K562 (cell line): ENCODE measurements around the gene TEX22. TPM values are rescaled to one million over a fixed set of nuclear protein-coding genes. Genes with fewer than 3 reads are reported as not detected.

Experiments
- ATAC-seq: fragments of 200-7000 bp; cut with Tn5 transposase; 3 replicates; pipeline ENCODE4 v1.9.1; 2020; ENCODE audit warnings: moderate library complexity
- BruUV-seq: library from RNA; stranded (reverse); fragments of 400-500 nt; replicated peaks from 2 replicates; lab custom pipeline; 2021; lab: Mats Ljungman, UMichigan
- CTCF ChIA-PET: fragments of 300-600 bp; formaldehyde crosslinking; extraction: SDS; loops from one replicate; lab custom pipeline; 2021; ENCODE audit warnings: low intra/inter-chr PET ratio; lab: Yijun Ruan, JAX
- POLR2A ChIA-PET: fragments of 300-600, 350-650 bp; sonication (Branson Sonifier 250); formaldehyde crosslinking; extraction: SDS; loops from one replicate; lab custom pipeline; 2021; ENCODE audit warnings: antibody characterized with exemption, inconsistent platforms; lab: Yijun Ruan, JAX
- DNase-seq, 4 experiments: peaks; one replicate each; pipeline versions ENCODE4 v3.0.0 to v3.0.0-alpha.2; 2011 to 2018; ENCODE audit warnings: low spot score in 3 of 4, mixed read lengths in 3 of 4; ENCODE audit errors: extremely low read depth in 1 of 4
- FAIRE-seq: peaks from 2 replicates; lab custom pipeline; 2011; peaks lifted over from hg19 to GRCh38; lab: Jason Lieb, UNC
- H2AFZ ChIP-seq: 2 replicates; pipeline ENCODE4 v1.6.0; 2011; ENCODE audit warnings: low read depth, low read length, control low read depth, inconsistent platforms
- H3K27ac ChIP-seq: fragments of 200-600 bp; 3 replicates; pipeline ENCODE4 v1.8.0; 2011; ENCODE audit warnings: low read depth, mild to moderate bottlenecking, control low read depth, inconsistent platforms, low read length, moderate library complexity, mixed read lengths; ENCODE audit errors: extremely low read depth
- H3K27me3 ChIP-seq, 2 experiments: fragments of 300-600 bp in 1 of 2; 2 replicates in 1 of 2; 3 replicates in 1 of 2; pipeline versions ENCODE4 v1.6.0 to v1.8.0; 2011; ENCODE audit warnings: inconsistent platforms in 2 of 2, low read length in 2 of 2, mild to moderate bottlenecking in 1 of 2, mixed read lengths in 1 of 2, moderate library complexity in 1 of 2; ENCODE audit not compliant: control insufficient read depth in 2 of 2, insufficient read depth in 2 of 2
- H3K36me3 ChIP-seq: fragments of 300-600 bp; 3 replicates; pipeline ENCODE4 v1.8.0; 2011; ENCODE audit warnings: mild to moderate bottlenecking, low read length, inconsistent platforms; ENCODE audit not compliant: control insufficient read depth, insufficient read depth
- H3K4me1 ChIP-seq, 2 experiments: fragments of 200-600 bp in 1 of 2; replicated peaks in 1 of 2; 2 replicates in 1 of 2; 3 replicates in 1 of 2; pipeline versions ENCODE4 v1.5.1 to v1.8.0; 2011; ENCODE audit warnings: inconsistent platforms in 2 of 2, low read length in 2 of 2, mild to moderate bottlenecking in 1 of 2, mixed read lengths in 1 of 2, moderate library complexity in 1 of 2; ENCODE audit not compliant: control insufficient read depth in 2 of 2, insufficient read depth in 2 of 2
- H3K4me2 ChIP-seq: 2 replicates; pipeline ENCODE4 v1.6.1; 2011; ENCODE audit warnings: low read length, control low read depth, inconsistent platforms, mixed read lengths; ENCODE audit not compliant: insufficient read depth
- H3K4me3 ChIP-seq: fragments of 200-600 bp; sonication (generic), shearing (Covaris generic); 2 replicates; pipeline ENCODE4 v1.5.1; 2016; ENCODE audit warnings: control low read depth, inconsistent platforms
- H3K79me2 ChIP-seq: fragments of 200-600 bp; 3 replicates; pipeline ENCODE4 v1.8.0; 2011; ENCODE audit warnings: low read length, inconsistent platforms; ENCODE audit not compliant: control insufficient read depth, insufficient read depth
- H3K9ac ChIP-seq, 2 experiments: 2 replicates each; pipeline versions ENCODE4 v1.6.0 to v1.6.1; 2011; ENCODE audit warnings: low read depth in 2 of 2, low read length in 2 of 2, control low read depth in 1 of 2, inconsistent platforms in 1 of 2, mild to moderate bottlenecking in 1 of 2, mixed read lengths in 1 of 2; ENCODE audit not compliant: insufficient read depth in 1 of 2
- H3K9me1 ChIP-seq: one replicate; pipeline ENCODE4 v1.6.0; 2011; ENCODE audit warnings: inconsistent platforms, mild to moderate bottlenecking, low read length, moderate library complexity; ENCODE audit not compliant: control insufficient read depth, insufficient read depth
- H3K9me3 ChIP-seq: replicated peaks from 2 replicates; pipeline ENCODE4 v1.5.1; 2011; ENCODE audit warnings: low read depth, low read length, inconsistent platforms; ENCODE audit not compliant: control insufficient read depth, insufficient read depth
- H4K20me1 ChIP-seq: replicated peaks from 2 replicates; pipeline ENCODE4 v1.6.1; 2011; ENCODE audit warnings: low read length, inconsistent platforms, mixed read lengths; ENCODE audit not compliant: control insufficient read depth, insufficient read depth
- NRF1 ChIP-seq, 2 experiments: fragments of 450-650 bp; IDR thresholded peaks in 1 of 2; conservative IDR thresholded peaks in 1 of 2; 2 replicates each; pipeline ENCODE4 v1.6.1; 2014; ENCODE audit warnings: mild to moderate bottlenecking in 2 of 2
- RREB1 ChIP-seq: fragments of 250-450 bp; sonication (Bioruptor Pico); IDR thresholded peaks from 2 replicates; pipeline ENCODE4 v1.4.0; 2020
- USF2 ChIP-seq: sonication (generic); formaldehyde crosslinking; IDR thresholded peaks from 2 replicates; pipeline ENCODE4 v1.5.0; 2020; ENCODE audit warnings: missing genetic modification reagents
- YBX1 ChIP-seq: fragments of 450-650 bp; IDR thresholded peaks from 2 replicates; pipeline ENCODE4 v1.7.1; 2016; ENCODE audit warnings: mild to moderate bottlenecking
- ZNF23 ChIP-seq: fragments of 250-450 bp; sonication (Bioruptor Pico); IDR thresholded peaks from 2 replicates; pipeline ENCODE4 v1.4.0; 2020; ENCODE audit warnings: mild to moderate bottlenecking
- WGBS: fragments of 100-300 bp; shearing (Covaris generic); methylation state at CpG from one replicate; pipeline ENCODE4 v1.1.6; 2016; ENCODE audit warnings: low coverage, mixed read lengths; ENCODE audit not compliant: insufficient coverage; ENCODE audit errors: missing lambda C conversion rate; 5-methylcytosine and 5-hydroxymethylcytosine counted together
- in situ Hi-C: fragments of 300-500 bp; cut with MboI; formaldehyde crosslinking; loops from 4 replicates; pipeline ENCODE4 v1.15.0; 2018; ENCODE audit warnings: inconsistent platforms, mixed read lengths
- intact Hi-C: fragments of 100-400 bp; cut with micrococcal nuclease; formaldehyde crosslinking; loops from 2 replicates; pipeline ENCODE4 v1.14.2; 2022
- polyA plus RNA-seq, 8 experiments: library from polyadenylated mRNA; depleted of rRNA in 4 of 8; stranded (reverse) in 5 of 8; unstranded in 3 of 8; fragments of >200 nt; fragmentation: Nextera tagmentation in 2 of 8; fragmentation: Illumina TruSeq in 1 of 8; extraction: Ambion mirVana in 2 of 8; extraction: Trizol in 1 of 8; gene quantifications; 2 replicates each; pipeline versions ENCODE4 v1.2.1 to v1.2.3, GENCODE V29; 2011 to 2014; ENCODE audit warnings: inconsistent platforms in 1 of 8, missing spikeins in 1 of 8
- total RNA-seq, 7 experiments: library from RNA; depleted of rRNA in 6 of 7; stranded (reverse); fragments of >200 nt in 6 of 7; fragmentation: Illumina TruSeq in 2 of 7; extraction: Trizol in 2 of 7; gene quantifications; 2 replicates each; pipeline versions ENCODE4 v1.2.1 to v1.2.3, GENCODE V29; 2011 to 2021; ENCODE audit warnings: low replicate concordance in 1 of 7

The TEX22 gene
- total and polyA plus RNA-seq, 9 of the 15 experiments (the other 6 are each of a cell fraction or from before 2014, with no cell fraction given) = 0.04 to 1.7 (median 0.23) TPM; not detected in 2

- H3K9me1 ChIP-seq = no peaks in the 10 kb centered on the region
- no peaks in the 10 kb centered on the region for H3K36me3 ChIP-seq
- intact Hi-C loops = no loop called here
- H3K4me2 ChIP-seq = no peak overlapping the region
- no peak overlapping the region for H3K9ac ChIP-seq
- WGBS = 7% methylated on average over 19 of the region's 58 CpGs
- H3K9me3 ChIP-seq = no peaks in the 10 kb centered on the region
- TF ChIP-seq ZNF23 (no peak), NRF1 (conservative IDR thresholded peaks at IDR 0.05 in 1 of 2, IDR thresholded peaks at IDR 0.05 in 1 of 2) (peak in 1 of 2 experiments; percentile 33; a peak in 2 of 4 replicates)
- H2AFZ ChIP-seq = no peak overlapping the region
- no peaks in the 10 kb centered on the region for H4K20me1 ChIP-seq
- peaks cover 0 to 19% of the 10 kb centered on the region in 2 experiments; a peak in 2 of 5 replicates for H3K4me1 ChIP-seq
- H3K27ac ChIP-seq = no peak overlapping the region
- no peak overlapping the region for H3K4me3 ChIP-seq
- no peaks in the 10 kb centered on the region for H3K79me2 ChIP-seq
- DNase-seq (peak; percentile 13 to 81 (median 57)), ATAC-seq (peak; percentile 72; the same call in 2 of the 3 replicates), FAIRE-seq (no peak)
- in situ Hi-C loops = no loop called here
- CTCF ChIA-PET = no interaction called here
- POLR2A ChIA-PET = interaction anchor here (0.6 kb wide), 1 partner anchor 50 kb away, joined by 3 read pairs; no protein-coding TSS in a partner anchor
- no peaks in the 10 kb centered on the region for H3K27me3 ChIP-seq
- BruUV-seq = no TSS peak
These were observed 34.3 kb upstream of the TEX22 start for GRCh38 chr14:105363847-105364708.

GRCh38 chr14:105365101-105365500, 33.2 kb upstream of the TEX22 start:
- Histone ChIP-seq H3K9me1 (no peaks in the 10 kb centered on the region), H3K4me1 (peaks cover 0 to 27% of the 10 kb centered on the region in 2 experiments; a peak in 2 of 5 replicates), H3K27me3 (no peaks in the 10 kb centered on the region), H3K36me3 (no peaks in the 10 kb centered on the region), H3K9ac (peak overlapping the region in 1 of 2 experiments; percentile 58; a peak in 1 of 4 replicates), H3K27ac (no peak overlapping the region), H3K9me3 (no peaks in the 10 kb centered on the region), H3K4me3 (no peak overlapping the region), H4K20me1 (no peaks in the 10 kb centered on the region), H2AFZ (no peak overlapping the region), H3K79me2 (no peaks in the 10 kb centered on the region), H3K4me2 (no peak overlapping the region)
- ChIA-PET CTCF (no interaction called here), POLR2A (interaction anchor here (0.6 kb wide), 1 partner anchor 19 kb away, joined by 3 read pairs; no protein-coding TSS in a partner anchor)
- BruUV-seq = no TSS peak
- DNase-seq (no peak), ATAC-seq (no peak), FAIRE-seq (no peak)
- intact Hi-C loops = no loop called here
- in situ Hi-C loops = no loop called here
- WGBS = 56% methylated on average over 4 of the region's 11 CpGs
- TF ChIP-seq YBX1 (no peak), USF2 (CRISPR knock-in tag) (no peak), RREB1 (CRISPR knock-in tag) (no peak)
